ENCODE measurements around the gene AIF1L. TPM values are rescaled to one million over a fixed set of nuclear protein-coding genes. Genes with fewer than 3 reads are reported as not detected.

The AIF1L gene
- total RNA-seq, 2 experiments from 2014 or later = not detected

DNA sequence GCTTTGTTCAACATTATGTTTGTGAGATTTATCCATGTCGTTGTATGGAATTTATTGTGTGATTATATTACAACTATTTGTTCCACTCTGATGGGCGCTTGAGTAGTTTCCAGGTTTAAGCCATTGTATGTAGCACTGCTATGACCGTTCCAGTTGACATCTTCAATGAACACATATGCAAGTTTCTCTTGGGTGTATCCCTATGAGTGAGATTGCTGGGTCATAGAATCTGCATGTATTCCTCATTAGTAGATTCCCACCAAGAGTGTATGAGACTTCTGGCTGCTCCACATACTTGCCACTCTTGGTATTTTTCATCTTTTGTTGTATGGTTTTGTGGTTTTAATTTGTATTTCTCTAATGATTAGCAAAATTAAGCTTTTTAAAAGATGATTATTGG is 51.9 kb downstream of the AIF1L start:
- Histone ChIP-seq H3K4me3 (ENCODE audit: low read length) (no peak overlapping the region), H3K27me3 (ENCODE audit: control insufficient read depth in 1 of 2, insufficient read depth in 2 of 2, low read length in 2 of 2) (no peaks in the 10 kb centered on the region), H3K36me3 (ENCODE audit: insufficient read depth, low read length) (peaks cover 96% of the 10 kb centered on the region), H3K9me3 (ENCODE audit: control insufficient read depth in 1 of 2, insufficient read depth in 1 of 2, low read length in 2 of 2) (no peaks in the 10 kb centered on the region), H3K27ac (ENCODE audit: low read depth in 1 of 2, low read length in 2 of 2) (no peak overlapping the region), H3K4me1 (ENCODE audit: insufficient read depth, low read length) (no peaks in the 10 kb centered on the region)
- peaks cover 99% of the 10 kb centered on the region for H3K36me3 Mint-ChIP-seq (ENCODE audit: low read depth)
- DNase-seq = no peak
- ATAC-seq (ENCODE audit: poor library complexity) = no peak
- CTCF ChIA-PET = no interaction called here
- TF ChIP-seq, protein P1, sequence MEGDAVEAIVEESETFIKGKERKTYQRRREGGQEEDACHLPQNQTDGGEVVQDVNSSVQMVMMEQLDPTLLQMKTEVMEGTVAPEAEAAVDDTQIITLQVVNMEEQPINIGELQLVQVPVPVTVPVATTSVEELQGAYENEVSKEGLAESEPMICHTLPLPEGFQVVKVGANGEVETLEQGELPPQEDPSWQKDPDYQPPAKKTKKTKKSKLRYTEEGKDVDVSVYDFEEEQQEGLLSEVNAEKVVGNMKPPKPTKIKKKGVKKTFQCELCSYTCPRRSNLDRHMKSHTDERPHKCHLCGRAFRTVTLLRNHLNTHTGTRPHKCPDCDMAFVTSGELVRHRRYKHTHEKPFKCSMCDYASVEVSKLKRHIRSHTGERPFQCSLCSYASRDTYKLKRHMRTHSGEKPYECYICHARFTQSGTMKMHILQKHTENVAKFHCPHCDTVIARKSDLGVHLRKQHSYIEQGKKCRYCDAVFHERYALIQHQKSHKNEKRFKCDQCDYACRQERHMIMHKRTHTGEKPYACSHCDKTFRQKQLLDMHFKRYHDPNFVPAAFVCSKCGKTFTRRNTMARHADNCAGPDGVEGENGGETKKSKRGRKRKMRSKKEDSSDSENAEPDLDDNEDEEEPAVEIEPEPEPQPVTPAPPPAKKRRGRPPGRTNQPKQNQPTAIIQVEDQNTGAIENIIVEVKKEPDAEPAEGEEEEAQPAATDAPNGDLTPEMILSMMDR (IDR thresholded peaks at IDR 0.05) = no peak
- POLR2A ChIA-PET = no interaction called here
- H3K4me3 Mint-ChIP-seq = no peak overlapping the region
- intact Hi-C loops (cut with DNase I, micrococcal nuclease) = no loop called here
- H3K4me1 Mint-ChIP-seq (ENCODE audit: low read depth) = peaks cover 17% of the 10 kb centered on the region
- H3K27me3 Mint-ChIP-seq = no peaks in the 10 kb centered on the region
- H3K9me3 Mint-ChIP-seq = no peaks in the 10 kb centered on the region
- H3K27ac Mint-ChIP-seq = no peak overlapping the region

DNA sequence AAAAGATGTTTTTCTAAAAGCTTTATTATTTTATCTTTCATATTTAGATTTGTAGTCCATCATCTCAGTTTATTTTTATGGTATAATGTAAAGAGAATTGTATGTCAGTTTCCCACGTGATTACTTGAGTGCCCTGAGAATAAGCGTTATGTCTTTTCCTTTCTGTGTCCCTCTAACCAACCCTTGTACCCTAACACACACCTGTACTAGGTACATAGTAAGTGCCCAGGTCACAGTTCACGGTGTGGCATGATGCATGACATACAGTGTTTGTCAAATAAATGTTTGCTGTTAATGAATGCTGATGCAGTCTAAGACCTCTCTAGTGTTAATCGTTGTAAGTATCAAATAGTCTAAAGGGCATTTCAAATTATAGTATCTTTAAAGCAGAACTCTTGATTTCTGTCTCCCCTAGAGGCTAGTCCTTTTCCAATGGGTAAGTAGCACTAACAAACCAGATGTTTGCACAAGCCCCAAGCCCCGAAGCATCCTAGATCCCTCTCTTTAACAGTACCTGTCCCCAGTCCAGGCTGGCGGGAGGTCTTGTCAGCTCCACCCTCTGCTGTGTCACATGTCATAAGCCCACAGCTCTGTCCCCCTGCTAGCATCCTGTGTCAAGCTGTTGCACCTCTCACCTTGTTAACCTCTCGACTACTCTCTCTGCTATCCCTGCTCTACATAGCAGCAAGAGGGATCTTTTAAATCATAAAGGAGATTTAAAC is 52.8 kb downstream of the AIF1L start:
- peak; percentile 39 for ATAC-seq (ENCODE audit: poor library complexity)
- no peaks in the 10 kb centered on the region for H3K9me3 Mint-ChIP-seq

DNA sequence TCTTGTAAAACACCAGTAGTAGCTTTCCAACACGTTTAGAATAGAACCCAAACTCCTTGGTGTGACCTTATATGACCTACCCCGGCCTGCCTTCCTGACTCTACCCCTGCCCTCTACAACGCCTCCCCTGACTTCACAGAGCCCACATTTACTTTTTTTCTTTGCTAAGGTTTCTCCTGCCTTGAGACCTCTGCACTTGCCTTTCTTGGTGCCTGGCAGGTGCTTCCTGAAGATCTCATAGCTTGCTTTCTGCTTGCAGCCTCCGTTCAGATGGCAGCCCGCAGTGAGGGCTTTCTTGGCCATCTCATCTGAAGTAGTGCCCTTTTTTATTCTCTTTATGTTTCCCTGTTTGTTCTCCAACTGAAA is 53.3 kb downstream of the AIF1L start:
- peak; percentile 62 for ATAC-seq (ENCODE audit: poor library complexity)
- POLR2A ChIA-PET = no interaction called here

More for the DNA sequence above, 52.8 kb downstream of the AIF1L start:
- ChIA-PET CTCF (no interaction called here), POLR2A (no interaction called here)
- no peaks in the 10 kb centered on the region for H3K27me3 ChIP-seq (ENCODE audit: control insufficient read depth in 1 of 2, insufficient read depth in 2 of 2, low read length in 2 of 2)
- H3K9me3 ChIP-seq (ENCODE audit: control insufficient read depth in 1 of 2, insufficient read depth in 1 of 2, low read length in 2 of 2) = no peaks in the 10 kb centered on the region
- no peak overlapping the region for H3K4me3 ChIP-seq (ENCODE audit: low read length)
- no peak overlapping the region for H3K27ac ChIP-seq (ENCODE audit: low read depth in 1 of 2, low read length in 2 of 2)
- intact Hi-C loops (cut with DNase I, micrococcal nuclease) = no loop called here
- Mint-ChIP-seq H3K4me3 (no peak overlapping the region), H3K27ac (peak overlapping the region; percentile 71), H3K36me3 (ENCODE audit: low read depth) (peaks cover 99% of the 10 kb centered on the region), H3K4me1 (ENCODE audit: low read depth) (peaks cover 17% of the 10 kb centered on the region), H3K27me3 (no peaks in the 10 kb centered on the region)
- DNase-seq = no peak
- peaks cover 96% of the 10 kb centered on the region for H3K36me3 ChIP-seq (ENCODE audit: insufficient read depth, low read length)
- H3K4me1 ChIP-seq (ENCODE audit: insufficient read depth, low read length) = no peaks in the 10 kb centered on the region
- TF ChIP-seq, protein P1 (IDR thresholded peaks at IDR 0.05) = no peak

More for the DNA sequence above, 53.3 kb downstream of the AIF1L start:
- H3K27me3 Mint-ChIP-seq = no peaks in the 10 kb centered on the region
- Histone ChIP-seq H3K4me3 (ENCODE audit: low read length) (no peak overlapping the region), H3K9me3 (ENCODE audit: control insufficient read depth in 1 of 2, insufficient read depth in 1 of 2, low read length in 2 of 2) (no peaks in the 10 kb centered on the region), H3K27me3 (ENCODE audit: control insufficient read depth in 1 of 2, insufficient read depth in 2 of 2, low read length in 2 of 2) (no peaks in the 10 kb centered on the region), H3K36me3 (ENCODE audit: insufficient read depth, low read length) (peaks cover 93% of the 10 kb centered on the region), H3K4me1 (ENCODE audit: insufficient read depth, low read length) (no peaks in the 10 kb centered on the region), H3K27ac (ENCODE audit: low read depth in 1 of 2, low read length in 2 of 2) (no peak overlapping the region)
- peaks cover 22% of the 10 kb centered on the region for H3K4me1 Mint-ChIP-seq (ENCODE audit: low read depth)
- DNase-seq = no peak
- peak overlapping the region; percentile 71 for H3K27ac Mint-ChIP-seq
- no peaks in the 10 kb centered on the region for H3K9me3 Mint-ChIP-seq
- TF ChIP-seq, protein P1 (IDR thresholded peaks at IDR 0.05) = no peak
- CTCF ChIA-PET = no interaction called here
- peak overlapping the region; percentile 3 for H3K4me3 Mint-ChIP-seq
- intact Hi-C loops (cut with DNase I, micrococcal nuclease) = no loop called here
- peaks cover 99% of the 10 kb centered on the region for H3K36me3 Mint-ChIP-seq (ENCODE audit: low read depth)

Data from CD4-positive, alpha-beta T cell (primary cell).